SU-DHL-6 (cell line): Measurements from ENCODE around the gene OXSR1.

Experiments used
- CTCF ChIP-seq: fragments of 200-600 bp; sonication (generic); IDR thresholded peaks from one replicate; pipeline ENCODE4 v1.5.1; 2017; ENCODE audit warnings: antibody characterized with exemption, mild to moderate bottlenecking, low read length, moderate library complexity; ENCODE audit not compliant: insufficient read depth, poor library complexity, severe bottlenecking
- EZH2phosphoT487 ChIP-seq: fragments of 200-600 bp; sonication (generic), shearing (Covaris generic); conservative IDR thresholded peaks from 2 replicates; pipeline ENCODE4 v1.6.1; 2018; ENCODE audit warnings: mild to moderate bottlenecking, antibody characterized with exemption, low read length, moderate library complexity, mixed read lengths

- no peak for TF ChIP-seq CTCF
- TF ChIP-seq EZH2phosphoT487, result no peak
Observed at GRCh38 chr3:38260474-38260873, 95.1 kb downstream of the OXSR1 start.
